Measurements from ENCODE around the gene S100A2. TPM values are rescaled to one million over a fixed set of nuclear protein-coding genes. Genes with fewer than 3 reads are reported as not detected.

S100A2 gene
- total RNA-seq, 1 donor from 2014 or later = 0.51 TPM

- Mint-ChIP-seq H3K4me3 (no peak overlapping the region), H3K9me3 (no peaks in the 10 kb centered on the region), H3K36me3 (no peaks in the 10 kb centered on the region), H3K27ac (no peak overlapping the region), H3K4me1 (peaks cover 35% of the 10 kb centered on the region), H3K27me3 (ENCODE audit: low read depth) (no peaks in the 10 kb centered on the region)
- no peak for DNase-seq (ENCODE audit: low spot score in 2 of 2, unreplicated experiment in 2 of 2)
- no peak for TF ChIP-seq CTCF (IDR thresholded peaks at IDR 0.05; ENCODE audit: unreplicated experiment)
These were observed 28.8 kb downstream of the S100A2 start for GRCh38 chr1:153536671-153537375.

- Mint-ChIP-seq H3K27me3 (ENCODE audit: low read depth) (no peaks in the 10 kb centered on the region), H3K4me1 (peaks cover 33% of the 10 kb centered on the region), H3K27ac (no peak overlapping the region), H3K36me3 (no peaks in the 10 kb centered on the region), H3K9me3 (no peaks in the 10 kb centered on the region), H3K4me3 (peak overlapping the region; percentile 33)
- DNase-seq (ENCODE audit: low spot score in 2 of 2, unreplicated experiment in 2 of 2) = no peak
- TF ChIP-seq CTCF (IDR thresholded peaks at IDR 0.05; ENCODE audit: unreplicated experiment) = no peak
These were observed 29.5 kb downstream of the S100A2 start for GRCh38 chr1:153536012-153536670.

GRCh38 chr1:153535242-153536011 lies 30.2 kb downstream of the S100A2 start, which contains the start of gene S100A6:
TSS of gene S100A6 (minus strand) at chr1:153535991. CDS start at chr1:153535339, 652 bp downstream.
- Mint-ChIP-seq H3K4me3 (peak within 1 kb of the TSS; percentile 33), H3K36me3 (no peaks in the 10 kb centered on the region), H3K4me1 (peaks cover 33% of the 10 kb centered on the region), H3K9me3 (no peaks in the 10 kb centered on the region), H3K27ac (no peak within 1 kb of the TSS), H3K27me3 (ENCODE audit: low read depth) (no peaks in the 10 kb centered on the region)
- no peak for TF ChIP-seq CTCF (IDR thresholded peaks at IDR 0.05; ENCODE audit: unreplicated experiment)
- DNase-seq (ENCODE audit: low spot score in 2 of 2, unreplicated experiment in 2 of 2) = no peak

GRCh38 chr1:153534925-153535241 lies 30.8 kb downstream of the S100A2 start:
- Mint-ChIP-seq H3K27me3 (ENCODE audit: low read depth) (no peaks in the 10 kb centered on the region), H3K9me3 (no peaks in the 10 kb centered on the region), H3K27ac (no peak overlapping the region), H3K4me1 (peaks cover 33% of the 10 kb centered on the region), H3K36me3 (no peaks in the 10 kb centered on the region), H3K4me3 (no peak overlapping the region)
- no peak for TF ChIP-seq CTCF (IDR thresholded peaks at IDR 0.05; ENCODE audit: unreplicated experiment)
- DNase-seq (ENCODE audit: low spot score in 2 of 2, unreplicated experiment in 2 of 2) = no peak

- no peak overlapping the region for H3K4me3 Mint-ChIP-seq
- H3K27ac Mint-ChIP-seq = no peak overlapping the region
- no peaks in the 10 kb centered on the region for H3K27me3 Mint-ChIP-seq (ENCODE audit: low read depth)
- H3K36me3 Mint-ChIP-seq = no peaks in the 10 kb centered on the region
- TF ChIP-seq CTCF (IDR thresholded peaks at IDR 0.05; ENCODE audit: unreplicated experiment) = no peak
- no peaks in the 10 kb centered on the region for H3K9me3 Mint-ChIP-seq
- DNase-seq (ENCODE audit: low spot score in 2 of 2, unreplicated experiment in 2 of 2) = no peak
- H3K4me1 Mint-ChIP-seq = peaks cover 31% of the 10 kb centered on the region
These were observed 31.3 kb downstream of the S100A2 start for GRCh38 chr1:153534226-153534924.
